GM12878 (cell line): ENCODE measurements around the gene EEFSEC. TPM values are rescaled to one million over a fixed set of nuclear protein-coding genes. Genes with fewer than 3 reads are reported as not detected.

ENCODE experiments used
- ATAC-seq: fragments of 200-7000 bp; cut with Tn5 transposase; 3 replicates; pipeline ENCODE4 v1.9.1; 2020; ENCODE audit warnings: mild to moderate bottlenecking, moderate library complexity
- BruUV-seq: library from RNA; stranded (reverse); fragments of 400-500 nt; replicated peaks from 2 replicates; lab custom pipeline; 2021; lab: Mats Ljungman, UMichigan
- CTCF ChIA-PET: fragments of 300-600 bp; sonication (Branson Sonifier 250); formaldehyde crosslinking; extraction: SDS; loops from one replicate; lab custom pipeline; 2021; ENCODE audit warnings: inconsistent platforms; lab: Yijun Ruan, JAX
- POLR2A ChIA-PET: fragments of 350-600 bp; formaldehyde crosslinking; extraction: SDS; loops from one replicate; lab custom pipeline; 2021; ENCODE audit warnings: inconsistent platforms; lab: Charles Lee
- RAD21 ChIA-PET: fragments of 300-600 bp; sonication (Branson Sonifier 250); formaldehyde crosslinking; loops from one replicate; lab custom pipeline; 2023; ENCODE audit warnings: antibody characterized with exemption; ENCODE audit not compliant: unreplicated experiment; lab: Charles Lee
- SMC1A ChIA-PET: fragments of 300-600 bp; sonication (Branson Sonifier 250); formaldehyde crosslinking; loops from one replicate; lab custom pipeline; 2023; ENCODE audit not compliant: unreplicated experiment, uncharacterized antibody; lab: Charles Lee
- DNase-seq: peaks from one replicate; pipeline ENCODE4 v3.0.0-alpha.2; 2011; ENCODE audit warnings: low read depth, low spot score
- FAIRE-seq: peaks from 3 replicates; lab custom pipeline; 2011; peaks lifted over from hg19 to GRCh38; lab: Jason Lieb, UNC
- H2AFZ ChIP-seq: 2 replicates; pipeline ENCODE4 v1.6.0; 2011; ENCODE audit warnings: low read depth, low read length, control low read depth; ENCODE audit not compliant: control insufficient read depth
- H3K27ac ChIP-seq: 2 replicates; pipeline ENCODE4 v1.5.1; 2011; ENCODE audit warnings: control low read depth; ENCODE audit not compliant: control insufficient read depth, insufficient read depth
- H3K27me3 ChIP-seq, 2 experiments: replicated peaks in 1 of 2; 2 replicates each; pipeline versions ENCODE4 v1.6.0 to v1.6.1; 2011; ENCODE audit warnings: low read length in 1 of 2; ENCODE audit not compliant: control insufficient read depth in 2 of 2, insufficient read depth in 2 of 2
- H3K36me3 ChIP-seq, 2 experiments: 2 replicates each; pipeline ENCODE4 v1.5.1; 2011; ENCODE audit warnings: low read length in 1 of 2; ENCODE audit not compliant: control insufficient read depth in 2 of 2, insufficient read depth in 2 of 2
- H3K4me1 ChIP-seq: 2 replicates; pipeline ENCODE4 v1.6.1; 2011; ENCODE audit warnings: mild to moderate bottlenecking, low read length, moderate library complexity, mixed read lengths; ENCODE audit not compliant: control insufficient read depth, insufficient read depth
- H3K4me2 ChIP-seq: 2 replicates; pipeline ENCODE4 v1.6.0; 2011; ENCODE audit warnings: control low read depth; ENCODE audit not compliant: control insufficient read depth, insufficient read depth
- H3K4me3 ChIP-seq: fragments of 200-600 bp; sonication (generic); 2 replicates; pipeline ENCODE4 v1.5.1; 2016
- H3K79me2 ChIP-seq: 2 replicates; pipeline ENCODE4 v1.6.0; 2011; ENCODE audit warnings: low read length; ENCODE audit not compliant: control insufficient read depth, insufficient read depth
- H3K9ac ChIP-seq: 2 replicates; pipeline ENCODE4 v1.8.0; 2011; ENCODE audit warnings: low read length, control low read depth, mixed read lengths; ENCODE audit not compliant: control insufficient read depth, insufficient read depth
- H3K9me3 ChIP-seq: replicated peaks from 3 replicates; pipeline ENCODE4 v1.5.1; 2011; ENCODE audit warnings: mild to moderate bottlenecking, low read length; ENCODE audit not compliant: control insufficient read depth, insufficient read depth
- H4K20me1 ChIP-seq: 2 replicates; pipeline ENCODE4 v1.6.0; 2011; ENCODE audit not compliant: control insufficient read depth, insufficient read depth
- EZH2 ChIP-seq: IDR thresholded peaks from 2 replicates; pipeline ENCODE4 v1.6.1; 2012; ENCODE audit warnings: low read depth, mild to moderate bottlenecking, control low read depth, inconsistent platforms, low read length, borderline replicate concordance; ENCODE audit not compliant: control insufficient read depth
- IKZF2 ChIP-seq, 2 experiments: fragments of 450-650 bp; IDR thresholded peaks; 2 replicates each; pipeline ENCODE4 v1.6.1; 2017; ENCODE audit warnings: mild to moderate bottlenecking in 2 of 2, moderate library complexity in 2 of 2
- JUNB ChIP-seq: IDR thresholded peaks from 2 replicates; pipeline ENCODE4 v1.6.1; 2016; ENCODE audit warnings: antibody characterized with exemption, mild to moderate bottlenecking
- JUND ChIP-seq: IDR thresholded peaks from 2 replicates; pipeline ENCODE4 v1.6.1; 2012; ENCODE audit warnings: low read depth, mild to moderate bottlenecking, low read length, improper control_type of control experiment, moderate library complexity
- MEF2B ChIP-seq: fragments of 450-650 bp; IDR thresholded peaks from 2 replicates; pipeline ENCODE4 v1.6.1; 2018; ENCODE audit warnings: mild to moderate bottlenecking, moderate library complexity; ENCODE audit not compliant: partially characterized antibody, poor library complexity, severe bottlenecking
- MTA2 ChIP-seq: fragments of 450-650 bp; IDR thresholded peaks from 2 replicates; pipeline ENCODE4 v1.6.1; 2016; ENCODE audit warnings: low read depth, mild to moderate bottlenecking, moderate library complexity
- PAX8 ChIP-seq: fragments of 450-650 bp; IDR thresholded peaks from 2 replicates; pipeline ENCODE4 v1.6.1; 2017; ENCODE audit warnings: mild to moderate bottlenecking, moderate library complexity
- RAD21 ChIP-seq: IDR thresholded peaks from 2 replicates; pipeline ENCODE4 v1.6.1; 2011; ENCODE audit warnings: mild to moderate bottlenecking, low read depth, low read length, moderate library complexity; ENCODE audit not compliant: insufficient read depth
- SMC3 ChIP-seq: IDR thresholded peaks from 2 replicates; pipeline ENCODE4 v1.6.1; 2011; ENCODE audit warnings: low read length, improper control_type of control experiment, borderline replicate concordance
- SREBF2 ChIP-seq: IDR thresholded peaks from 2 replicates; pipeline ENCODE4 v1.6.1; 2012; ENCODE audit warnings: mild to moderate bottlenecking, low read length
- TARDBP ChIP-seq: IDR thresholded peaks from 2 replicates; pipeline ENCODE4 v1.6.1; 2016; ENCODE audit warnings: borderline replicate concordance
- YY1 ChIP-seq: IDR thresholded peaks from 2 replicates; pipeline ENCODE4 v1.6.1; 2011; ENCODE audit warnings: low read depth, mild to moderate bottlenecking, low read length
- ZBED1 ChIP-seq: IDR thresholded peaks from 2 replicates; pipeline ENCODE4 v1.6.1; 2016; ENCODE audit warnings: borderline replicate concordance
- WGBS: methylation state at CpG from one replicate; pipeline ENCODE4 v1.1.6; 2016; ENCODE audit warnings: low lambda C conversion rate; ENCODE audit not compliant: insufficient replicate concordance, insufficient coverage; ENCODE audit errors: missing lambda C conversion rate; 5-methylcytosine and 5-hydroxymethylcytosine counted together
- in situ Hi-C: fragments of 300-500 bp; cut with MboI; formaldehyde crosslinking; loops from 9 replicates; pipeline ENCODE4 v1.14.3; 2018; ENCODE audit warnings: mixed read lengths
- intact Hi-C: fragments of 100-400 bp; cut with micrococcal nuclease; formaldehyde crosslinking; loops from one replicate; pipeline ENCODE4 v1.14.2; 2022; ENCODE audit not compliant: unreplicated experiment
- polyA plus RNA-seq, 11 experiments: library from polyadenylated mRNA; depleted of rRNA in 4 of 11; unstranded in 6 of 11; stranded (reverse) in 5 of 11; fragments of >200 nt; fragmentation: Nextera tagmentation in 4 of 11; fragmentation: Illumina TruSeq in 1 of 11; extraction: Ambion mirVana in 4 of 11; extraction: Trizol in 1 of 11; gene quantifications; 1 replicate in 1 of 11; 2 replicates in 10 of 11; pipeline versions ENCODE4 v1.2.1 to v1.2.3, GENCODE V29; 2011 to 2016; ENCODE audit warnings: inconsistent platforms in 2 of 11, missing spikeins in 2 of 11, low read depth in 1 of 11
- total RNA-seq, 4 experiments: library from RNA; depleted of rRNA in 3 of 4; stranded (reverse); fragments of >200 nt in 3 of 4; fragmentation: Illumina TruSeq in 1 of 4; extraction: Trizol in 1 of 4; gene quantifications; 2 replicates each; pipeline versions ENCODE4 v1.2.1 to v1.2.3, GENCODE V29; 2013 to 2021
- TF ChIP-seq, protein P1 (sequence below): fragments of 450-650 bp; IDR thresholded peaks from 2 replicates; pipeline ENCODE4 v1.6.1; 2017; ENCODE audit warnings: antibody characterized with exemption, mild to moderate bottlenecking, moderate library complexity
- TF ChIP-seq, protein P2 (sequence below): fragments of 450-650 bp; formaldehyde crosslinking; IDR thresholded peaks from 2 replicates; pipeline ENCODE4 v1.5.0; 2022; ENCODE audit warnings: mild to moderate bottlenecking, missing genetic modification characterization
- TF ChIP-seq, protein P3 (sequence below): IDR thresholded peaks from 2 replicates; pipeline ENCODE4 v1.6.1; 2011; ENCODE audit warnings: low read depth, mild to moderate bottlenecking, low read length, moderate library complexity, borderline replicate concordance; ENCODE audit errors: extremely low read depth

Gene EEFSEC
- total and polyA plus RNA-seq, 10 of the 15 experiments (the other 5 are each of a cell fraction or from before 2014, with no cell fraction given) = 0.29 to 29.1 (median 16.1) TPM

GRCh38 chr3:128415200-128415772, 262.0 kb downstream of the EEFSEC start:
- BruUV-seq = no TSS peak
- TF ChIP-seq, protein P1, sequence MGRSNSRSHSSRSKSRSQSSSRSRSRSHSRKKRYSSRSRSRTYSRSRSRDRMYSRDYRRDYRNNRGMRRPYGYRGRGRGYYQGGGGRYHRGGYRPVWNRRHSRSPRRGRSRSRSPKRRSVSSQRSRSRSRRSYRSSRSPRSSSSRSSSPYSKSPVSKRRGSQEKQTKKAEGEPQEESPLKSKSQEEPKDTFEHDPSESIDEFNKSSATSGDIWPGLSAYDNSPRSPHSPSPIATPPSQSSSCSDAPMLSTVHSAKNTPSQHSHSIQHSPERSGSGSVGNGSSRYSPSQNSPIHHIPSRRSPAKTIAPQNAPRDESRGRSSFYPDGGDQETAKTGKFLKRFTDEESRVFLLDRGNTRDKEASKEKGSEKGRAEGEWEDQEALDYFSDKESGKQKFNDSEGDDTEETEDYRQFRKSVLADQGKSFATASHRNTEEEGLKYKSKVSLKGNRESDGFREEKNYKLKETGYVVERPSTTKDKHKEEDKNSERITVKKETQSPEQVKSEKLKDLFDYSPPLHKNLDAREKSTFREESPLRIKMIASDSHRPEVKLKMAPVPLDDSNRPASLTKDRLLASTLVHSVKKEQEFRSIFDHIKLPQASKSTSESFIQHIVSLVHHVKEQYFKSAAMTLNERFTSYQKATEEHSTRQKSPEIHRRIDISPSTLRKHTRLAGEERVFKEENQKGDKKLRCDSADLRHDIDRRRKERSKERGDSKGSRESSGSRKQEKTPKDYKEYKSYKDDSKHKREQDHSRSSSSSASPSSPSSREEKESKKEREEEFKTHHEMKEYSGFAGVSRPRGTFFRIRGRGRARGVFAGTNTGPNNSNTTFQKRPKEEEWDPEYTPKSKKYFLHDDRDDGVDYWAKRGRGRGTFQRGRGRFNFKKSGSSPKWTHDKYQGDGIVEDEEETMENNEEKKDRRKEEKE = no peak
- TF ChIP-seq MTA2 (no peak), TARDBP (no peak), IKZF2 (IDR thresholded peaks at IDR 0.05) (no peak), EZH2 (no peak), MEF2B (no peak), SREBF2 (no peak), SMC3 (no peak), JUND (no peak), RAD21 (no peak), ZBED1 (no peak), JUNB (no peak), YY1 (no peak), PAX8 (no peak)
- TF ChIP-seq, protein P2, sequence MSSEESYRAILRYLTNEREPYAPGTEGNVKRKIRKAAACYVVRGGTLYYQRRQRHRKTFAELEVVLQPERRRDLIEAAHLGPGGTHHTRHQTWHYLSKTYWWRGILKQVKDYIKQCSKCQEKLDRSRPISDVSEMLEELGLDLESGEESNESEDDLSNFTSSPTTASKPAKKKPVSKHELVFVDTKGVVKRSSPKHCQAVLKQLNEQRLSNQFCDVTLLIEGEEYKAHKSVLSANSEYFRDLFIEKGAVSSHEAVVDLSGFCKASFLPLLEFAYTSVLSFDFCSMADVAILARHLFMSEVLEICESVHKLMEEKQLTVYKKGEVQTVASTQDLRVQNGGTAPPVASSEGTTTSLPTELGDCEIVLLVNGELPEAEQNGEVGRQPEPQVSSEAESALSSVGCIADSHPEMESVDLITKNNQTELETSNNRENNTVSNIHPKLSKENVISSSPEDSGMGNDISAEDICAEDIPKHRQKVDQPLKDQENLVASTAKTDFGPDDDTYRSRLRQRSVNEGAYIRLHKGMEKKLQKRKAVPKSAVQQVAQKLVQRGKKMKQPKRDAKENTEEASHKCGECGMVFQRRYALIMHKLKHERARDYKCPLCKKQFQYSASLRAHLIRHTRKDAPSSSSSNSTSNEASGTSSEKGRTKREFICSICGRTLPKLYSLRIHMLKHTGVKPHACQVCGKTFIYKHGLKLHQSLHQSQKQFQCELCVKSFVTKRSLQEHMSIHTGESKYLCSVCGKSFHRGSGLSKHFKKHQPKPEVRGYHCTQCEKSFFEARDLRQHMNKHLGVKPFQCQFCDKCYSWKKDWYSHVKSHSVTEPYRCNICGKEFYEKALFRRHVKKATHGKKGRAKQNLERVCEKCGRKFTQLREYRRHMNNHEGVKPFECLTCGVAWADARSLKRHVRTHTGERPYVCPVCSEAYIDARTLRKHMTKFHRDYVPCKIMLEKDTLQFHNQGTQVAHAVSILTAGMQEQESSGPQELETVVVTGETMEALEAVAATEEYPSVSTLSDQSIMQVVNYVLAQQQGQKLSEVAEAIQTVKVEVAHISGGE (CRISPR knock-in tag) = no peak
- TF ChIP-seq, protein P3, sequence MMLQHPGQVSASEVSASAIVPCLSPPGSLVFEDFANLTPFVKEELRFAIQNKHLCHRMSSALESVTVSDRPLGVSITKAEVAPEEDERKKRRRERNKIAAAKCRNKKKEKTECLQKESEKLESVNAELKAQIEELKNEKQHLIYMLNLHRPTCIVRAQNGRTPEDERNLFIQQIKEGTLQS = no peak

More at GRCh38 chr3:128415200-128415772, 262.0 kb downstream of the EEFSEC start:
- ChIA-PET POLR2A (no interaction called here), CTCF (no interaction called here), SMC1A (no interaction called here), RAD21 (no interaction called here)
- H3K9ac ChIP-seq = no peak overlapping the region
- H3K27me3 ChIP-seq = no peaks in the 10 kb centered on the region
- 85% methylated on average over 16 of the region's 16 CpGs for WGBS
- H3K79me2 ChIP-seq = no peaks in the 10 kb centered on the region
- H3K4me2 ChIP-seq = no peak overlapping the region
- H3K36me3 ChIP-seq = no peaks in the 10 kb centered on the region
- FAIRE-seq = no peak
- H3K9me3 ChIP-seq = no peaks in the 10 kb centered on the region
- no peaks in the 10 kb centered on the region for H4K20me1 ChIP-seq
- intact Hi-C loops = no loop called here
- no peak for DNase-seq
- H2AFZ ChIP-seq = no peak overlapping the region
- H3K4me3 ChIP-seq = no peak overlapping the region
- no peak overlapping the region for H3K27ac ChIP-seq
- no peak for ATAC-seq
- in situ Hi-C loops = no loop called here
- no peaks in the 10 kb centered on the region for H3K4me1 ChIP-seq
